Lung (tissue), 13 donors: ENCODE measurements around the gene CPHXL2. TPM values are rescaled to one million over a fixed set of nuclear protein-coding genes. Genes with fewer than 3 reads are reported as not detected.

ENCODE experiments used
- ATAC-seq: fragments of 200-7000 bp; cut with Tn5 transposase; one replicate; pipeline ENCODE4 v1.9.1; 2020; ENCODE audit warnings: moderate number of reproducible peaks; ENCODE audit not compliant: insufficient read depth, low FRiP score
- DNase-seq, 3 donors: peaks; one replicate each; pipeline ENCODE4 v3.0.0-alpha.2; 2013 to 2017
- H3K27ac ChIP-seq, 2 donors: one replicate each; pipeline ENCODE4 v1.5.1; 2013; ENCODE audit warnings: mild to moderate bottlenecking in 2 of 2, moderate library complexity in 2 of 2, control low read depth in 1 of 2, inconsistent platforms in 1 of 2, low read depth in 1 of 2, low read length in 1 of 2
- H3K27me3 ChIP-seq, 3 donors: one replicate each; pipeline ENCODE4 v1.5.1; 2013; ENCODE audit warnings: low read length in 2 of 3; ENCODE audit not compliant: control insufficient read depth in 3 of 3, insufficient read depth in 3 of 3
- H3K36me3 ChIP-seq, 4 donors: one replicate each; pipeline ENCODE4 v1.5.1; 2013; ENCODE audit warnings: low read length in 4 of 4, mild to moderate bottlenecking in 1 of 4, moderate library complexity in 1 of 4; ENCODE audit not compliant: control insufficient read depth in 4 of 4, insufficient read depth in 4 of 4
- H3K4me1 ChIP-seq, 5 donors: one replicate each; pipeline ENCODE4 v1.5.1; 2013; ENCODE audit warnings: low read length in 5 of 5, mild to moderate bottlenecking in 2 of 5, moderate library complexity in 1 of 5; ENCODE audit not compliant: control insufficient read depth in 5 of 5, insufficient read depth in 5 of 5
- H3K4me3 ChIP-seq: one replicate; pipeline ENCODE4 v1.5.1; 2013; ENCODE audit warnings: mild to moderate bottlenecking, control low read depth, moderate library complexity
- H3K9ac ChIP-seq, 2 donors: one replicate each; pipeline ENCODE4 v1.5.1; 2013; ENCODE audit warnings: low read length in 2 of 2, control low read depth in 1 of 2; ENCODE audit not compliant: insufficient read depth in 1 of 2
- H3K9me3 ChIP-seq, 4 donors: one replicate each; pipeline ENCODE4 v1.5.1; 2013; ENCODE audit warnings: low read length in 3 of 4, mild to moderate bottlenecking in 1 of 4, moderate library complexity in 1 of 4; ENCODE audit not compliant: control insufficient read depth in 4 of 4, insufficient read depth in 3 of 4
- CTCF ChIP-seq: IDR thresholded peaks from 2 replicates; pipeline ENCODE4 v1.5.1; 2012; ENCODE audit warnings: mild to moderate bottlenecking; ENCODE audit errors: control extremely low read depth, extremely low read depth
- WGBS, 2 donors: extraction: QIAGEN DNeasy Blood & Tissue Kit; methylation state at CpG; one replicate each; pipeline ENCODE4 v1.1.7; 2013; 5-methylcytosine and 5-hydroxymethylcytosine counted together
- polyA plus RNA-seq, 2 donors: library from polyadenylated mRNA; stranded (reverse); fragments of 200-250 nt; gene quantifications; one replicate each; pipeline ENCODE4 v1.2.1, GENCODE V29; 2013
- small RNA-seq: library from RNA; depleted of rRNA; stranded (forward); fragments of <200 nt; gene quantifications from one replicate; pipeline ENCODE3, GENCODE V24; 2014; ENCODE audit warnings: low replicate concordance
- total RNA-seq, 2 donors: library from RNA; depleted of rRNA in 1 of 2; stranded (reverse); fragments of >200 nt in 1 of 2; gene quantifications; one replicate each; pipeline ENCODE4 v1.2.1, GENCODE V29; 2014 to 2021
- donor health status: control.
- donor health status: control.
- donor health status: Bipolar disorder and iron deficiency.
- donor health status: healthy.
- donor health status: DM: yes; HTN: yes; CAD: no.

Gene CPHXL2
- total and polyA plus RNA-seq, 4 donors: not detected

- Histone ChIP-seq H3K27me3 (no peaks in the 10 kb centered on the region), H3K4me3 (no peak overlapping the region), H3K9ac (no peak overlapping the region), H3K27ac (no peak overlapping the region), H3K36me3 (peaks cover 7 to 27% (median 19%) of the 10 kb centered on the region in 4 donors), H3K9me3 (no peaks in the 10 kb centered on the region), H3K4me1 (no peaks in the 10 kb centered on the region)
- no peak for DNase-seq
- 93 to 98% methylated on average over 4 of the region's 4 CpGs for WGBS, 2 donors
- TF ChIP-seq CTCF: no peak
- no peak for ATAC-seq
These were observed 62.5 kb downstream of the CPHXL2 start for GRCh38 chr16:75614066-75614897.

Small RNA genes lying within 50 kb of the gene (small RNA-seq; reads per million reads assigned to genes)
- gene RN7SL520P: not detected

Other genes starting within 250 kb of the CPHXL2 start
- gene CFDP1, start 243.5 kb downstream of the CPHXL2 start, total RNA-seq: 100 to 1,000 TPM in 1 of 2 donors, 10 to 100 TPM in 1; 44.8 to 105 TPM
- 10 to 100 TPM; 62.1 to 66.1 TPM for gene CFDP1, start 243.5 kb downstream of the CPHXL2 start, polyA plus RNA-seq
- gene TMEM170A, start 212.3 kb downstream of the CPHXL2 start, total RNA-seq: 10 to 100 TPM; 20.2 to 37.9 TPM
- 10 to 100 TPM in 1 of 2 donors, 1 to 10 TPM in 1; 8.2 to 10.3 TPM for gene TMEM170A, start 212.3 kb downstream of the CPHXL2 start, polyA plus RNA-seq
- gene CHST6, start 181.6 kb downstream of the CPHXL2 start, total RNA-seq: 1 to 10 TPM; 4.5 to 8.5 TPM
- 1 to 10 TPM; 2.2 to 4.2 TPM for gene CHST6, start 181.6 kb downstream of the CPHXL2 start, polyA plus RNA-seq
- 1 to 10 TPM in 1 of 2 donors, not detected in 1; 1.3 TPM for gene CHST5, start 140.9 kb downstream of the CPHXL2 start, total RNA-seq
- gene CHST5, start 140.9 kb downstream of the CPHXL2 start, polyA plus RNA-seq: under 1 TPM; 0.09 to 0.24 TPM
- gene TMEM231, start 120.8 kb downstream of the CPHXL2 start, total RNA-seq: 10 to 100 TPM; 49.8 to 88.5 TPM
- 10 to 100 TPM in 1 of 2 donors, 1 to 10 TPM in 1; 9.3 to 20.6 TPM for gene TMEM231, start 120.8 kb downstream of the CPHXL2 start, polyA plus RNA-seq
- gene GABARAPL2, start 110.6 kb downstream of the CPHXL2 start, total RNA-seq: 100 to 1,000 TPM in 1 of 2 donors, 10 to 100 TPM in 1; 72.9 to 129 TPM
- 100 to 1,000 TPM in 1 of 2 donors, 10 to 100 TPM in 1; 79.6 to 180 TPM for gene GABARAPL2, start 110.6 kb downstream of the CPHXL2 start, polyA plus RNA-seq
- 10 to 100 TPM; 51.8 to 52.6 TPM for gene ADAT1, start 53.7 kb downstream of the CPHXL2 start, total RNA-seq
- gene ADAT1, start 53.7 kb downstream of the CPHXL2 start, polyA plus RNA-seq: 10 to 100 TPM; 14.2 to 26.8 TPM
- gene KARS1, start 29.3 kb downstream of the CPHXL2 start, total RNA-seq: 10 to 100 TPM; 74.8 to 95.3 TPM
- 100 to 1,000 TPM; 105 to 107 TPM for gene KARS1, start 29.3 kb downstream of the CPHXL2 start, polyA plus RNA-seq
- 10 to 100 TPM; 51.8 to 73.8 TPM for gene TERF2IP, start 29.2 kb downstream of the CPHXL2 start, total RNA-seq
- 10 to 100 TPM; 47.7 to 51.3 TPM for gene TERF2IP, start 29.2 kb downstream of the CPHXL2 start, polyA plus RNA-seq
- not detected for gene DUXB, start 24.5 kb upstream of the CPHXL2 start, total RNA-seq
- gene DUXB, start 24.5 kb upstream of the CPHXL2 start, polyA plus RNA-seq: not detected
- not detected for gene CPHXL, start 49.5 kb upstream of the CPHXL2 start, total RNA-seq
- not detected for gene CPHXL, start 49.5 kb upstream of the CPHXL2 start, polyA plus RNA-seq